Dermis microvascular lymphatic vessel endothelial cell (primary cell): ENCODE data around the gene RORC. TPM values are rescaled to one million over a fixed set of nuclear protein-coding genes. Genes with fewer than 3 reads are reported as not detected.

Source experiments
- DNase-seq, 2 donors: peaks; one replicate each; pipeline versions ENCODE4 v3.0.0 to v3.0.0-alpha.2; 2010; ENCODE audit warnings: low read depth in 2 of 2
- total RNA-seq: library from RNA; depleted of rRNA; stranded (reverse); fragments of >200 nt; gene quantifications from 2 replicates; pipeline ENCODE4 v1.2.1, GENCODE V29; 2014

Gene RORC
- total RNA-seq, 1 donor from 2014 or later = not detected

DNA sequence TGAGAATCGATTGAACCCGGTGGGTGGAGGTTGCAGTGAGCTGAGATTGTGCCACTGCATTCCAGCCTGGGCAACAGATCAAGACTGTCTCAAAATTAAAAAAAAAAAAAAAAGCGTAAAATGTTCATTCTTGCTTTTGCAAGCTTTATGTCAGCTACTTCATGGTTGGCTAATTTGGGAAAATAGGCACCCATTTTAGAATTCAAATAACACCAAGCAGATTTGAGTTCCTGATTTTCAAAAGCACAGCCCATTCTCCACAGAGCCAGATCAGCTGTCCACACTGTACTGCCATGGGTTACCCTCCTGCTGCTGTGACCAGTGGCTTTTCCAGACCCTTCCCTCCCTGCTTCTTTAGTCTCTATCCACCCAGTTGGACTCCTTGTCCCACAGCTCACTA, 17.5 kb upstream of the RORC start:
- DNase-seq = no peak

- DNase-seq = peak; percentile 90 to 94
These were observed 16.4 kb upstream of the RORC start for GRCh38 chr1:151847867-151848596.

DNA sequence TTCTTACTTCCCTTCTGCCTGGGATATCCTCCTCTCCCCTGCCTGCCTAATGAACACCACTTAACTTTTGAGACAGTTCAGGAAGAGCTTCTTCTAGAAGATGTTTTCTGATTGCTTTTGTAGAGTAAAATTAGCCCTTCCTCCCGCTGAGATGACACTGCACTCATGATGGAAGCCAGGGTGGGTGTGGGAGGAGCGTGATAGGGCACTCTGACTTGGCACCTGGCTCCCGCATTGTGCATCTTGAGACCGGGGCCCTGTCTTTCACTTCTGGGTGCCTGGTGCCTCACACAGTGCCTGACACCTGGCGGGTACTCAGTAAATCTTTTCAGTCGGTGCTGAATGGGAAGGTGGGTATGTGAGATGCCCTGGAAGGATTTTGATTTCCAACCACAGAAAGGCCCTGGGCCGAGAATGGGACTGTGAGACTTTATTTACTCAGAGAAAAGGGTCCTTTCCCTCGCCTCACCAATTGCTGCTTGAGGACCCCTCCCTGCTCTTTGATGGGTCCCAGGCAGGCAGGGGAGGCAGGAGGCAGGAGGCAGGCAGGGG, 15.2 kb upstream of the RORC start:
- DNase-seq = no peak

DNA sequence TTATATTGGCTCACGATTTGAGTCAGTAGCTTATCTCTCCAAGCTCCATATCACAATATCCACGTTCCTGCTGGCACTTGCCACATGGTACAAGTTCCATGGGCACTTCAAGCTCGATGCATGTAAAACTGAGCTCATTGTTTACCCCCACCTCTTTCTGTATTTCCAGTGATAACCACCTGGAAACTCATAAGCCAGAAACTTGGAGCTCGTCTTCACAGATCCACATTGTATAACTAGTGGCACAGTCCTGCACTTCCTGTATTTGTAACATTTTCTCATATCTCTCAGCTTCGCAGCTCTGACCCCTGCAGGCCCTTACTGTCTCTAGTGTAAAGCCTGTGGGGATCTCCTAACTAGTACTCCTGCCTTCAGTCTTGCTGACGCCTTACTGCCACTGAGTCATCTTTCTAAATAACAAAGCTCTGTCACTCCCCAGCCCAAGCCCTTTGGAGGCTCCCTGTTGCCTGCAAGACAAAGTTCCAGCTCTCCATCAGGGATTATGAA, 14.5 kb upstream of the RORC start:
- peak in 1 of 2 donors; percentile 74 for DNase-seq

- DNase-seq = no peak
These were observed 11.8 kb upstream of the RORC start for GRCh38 chr1:151843398-151843797.

DNA sequence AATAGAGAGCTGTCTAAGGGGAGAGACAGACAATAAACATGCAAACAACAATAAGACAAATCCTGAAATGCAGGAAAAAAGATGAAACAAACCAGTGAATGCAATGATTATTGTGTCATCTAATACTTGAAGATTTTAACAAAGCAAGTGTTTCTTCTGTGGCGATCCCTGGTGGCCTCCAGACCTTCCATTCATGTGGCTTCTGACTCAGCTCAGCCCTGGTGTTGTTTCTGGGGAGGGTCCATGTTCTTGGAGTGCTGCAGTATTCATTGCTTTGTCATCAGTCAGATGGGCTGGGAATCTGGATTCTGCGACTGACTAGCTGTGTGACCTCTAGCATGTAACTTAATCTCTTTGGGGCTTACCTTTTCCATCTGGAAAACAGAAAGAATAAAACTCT, 9.5 kb upstream of the RORC start:
- DNase-seq = peak in 1 of 2 donors; percentile 73

DNA sequence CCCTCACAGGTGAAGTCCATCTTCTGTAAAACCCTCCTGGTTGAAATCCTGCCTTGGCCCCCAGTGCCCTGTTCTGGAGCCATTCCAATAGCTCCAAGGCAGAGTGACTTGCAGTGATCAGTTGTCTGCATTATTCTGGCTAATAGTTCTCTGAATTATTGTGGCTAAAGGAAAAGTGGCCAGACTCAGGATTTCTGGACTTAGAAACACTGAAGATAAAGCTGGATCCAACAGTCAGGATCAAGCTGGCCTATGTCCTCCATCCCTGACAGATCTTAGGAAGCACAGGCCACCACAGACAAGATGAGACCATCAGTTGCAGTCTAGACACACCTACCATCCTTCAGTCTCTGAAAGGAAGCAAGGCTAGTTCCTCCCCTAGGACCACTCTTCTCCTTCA, 8.8 kb upstream of the RORC start:
- no peak for DNase-seq

DNA sequence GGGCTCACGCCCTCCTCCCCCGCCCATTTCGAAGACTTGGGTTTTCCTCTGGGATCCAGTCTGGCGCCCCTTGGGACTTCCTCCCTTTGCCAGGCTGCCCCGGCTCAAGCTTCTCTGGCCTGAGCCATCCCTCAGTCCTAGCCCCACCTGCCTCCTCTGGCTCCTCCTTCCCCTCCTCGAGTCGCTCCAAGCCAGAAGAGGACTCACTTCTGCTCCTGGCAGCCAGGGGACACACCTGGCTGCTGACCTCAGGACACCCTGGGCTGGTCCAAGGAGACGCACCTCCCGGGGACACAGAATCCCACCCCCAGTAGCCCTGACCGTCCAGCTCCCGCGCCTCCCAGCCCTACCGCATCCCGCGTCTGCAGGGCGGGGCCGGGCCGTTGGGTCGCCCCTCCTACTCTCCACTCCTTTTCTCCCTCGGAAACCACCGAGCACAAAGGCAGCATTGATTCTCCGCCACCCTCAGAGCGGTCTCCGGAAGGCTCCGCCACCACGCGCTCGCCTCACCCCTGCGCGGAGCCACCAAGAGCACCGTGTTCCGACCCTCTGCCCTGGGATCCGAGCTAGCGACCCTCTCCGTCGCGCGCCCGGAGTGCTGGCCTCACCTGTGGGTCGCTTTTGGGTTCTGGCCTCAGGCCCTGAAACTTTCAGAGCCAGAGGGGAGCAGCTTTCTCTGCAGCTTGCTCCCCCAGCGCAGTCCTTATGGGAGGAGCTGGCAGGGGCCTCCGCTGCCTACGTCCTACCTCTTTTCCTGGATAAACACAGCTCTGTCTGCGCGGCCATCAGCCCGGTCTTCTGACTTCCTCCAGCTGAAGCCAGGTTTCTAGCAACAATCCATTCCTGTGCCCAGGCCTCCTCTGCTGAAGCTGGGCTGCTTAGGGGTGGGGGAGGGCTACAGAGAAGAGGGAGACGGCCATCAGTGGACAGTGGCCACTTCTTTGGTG, 8.1 kb upstream of the RORC start, which contains the start of gene C2CD4D:
TSS of gene C2CD4D (minus strand) at position 364 of the 947 bp plus-strand sequence. CDS start 831 bp downstream, outside the sequence.
- peak in 1 of 2 donors; percentile 80 for DNase-seq

DNA sequence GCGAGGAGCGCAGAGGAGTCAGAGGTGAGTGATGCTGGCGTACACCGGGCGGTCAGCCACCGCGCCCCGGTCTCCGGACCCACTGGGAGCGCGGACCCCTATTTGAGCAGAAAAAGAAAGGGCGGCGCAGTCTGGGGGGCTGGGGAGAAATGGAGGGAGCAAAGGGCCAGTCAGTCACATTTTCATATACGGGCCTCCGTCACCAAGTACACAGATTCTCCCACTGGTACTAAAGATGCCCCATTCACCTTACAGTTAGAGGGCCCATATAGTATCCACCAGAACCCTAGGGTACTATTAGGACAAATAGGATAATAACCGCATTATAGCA, 7.4 kb upstream of the RORC start:
- no peak for DNase-seq

GRCh38 chr1:151838222-151839081, 6.8 kb upstream of the RORC start:
- DNase-seq = no peak

- no peak for DNase-seq
These were observed 6.3 kb upstream of the RORC start for GRCh38 chr1:151837884-151838221.

GRCh38 chr1:151837197-151837596, 5.6 kb upstream of the RORC start:
- DNase-seq = no peak

GRCh38 chr1:151835596-151835995, 4.0 kb upstream of the RORC start:
- no peak for DNase-seq

DNA sequence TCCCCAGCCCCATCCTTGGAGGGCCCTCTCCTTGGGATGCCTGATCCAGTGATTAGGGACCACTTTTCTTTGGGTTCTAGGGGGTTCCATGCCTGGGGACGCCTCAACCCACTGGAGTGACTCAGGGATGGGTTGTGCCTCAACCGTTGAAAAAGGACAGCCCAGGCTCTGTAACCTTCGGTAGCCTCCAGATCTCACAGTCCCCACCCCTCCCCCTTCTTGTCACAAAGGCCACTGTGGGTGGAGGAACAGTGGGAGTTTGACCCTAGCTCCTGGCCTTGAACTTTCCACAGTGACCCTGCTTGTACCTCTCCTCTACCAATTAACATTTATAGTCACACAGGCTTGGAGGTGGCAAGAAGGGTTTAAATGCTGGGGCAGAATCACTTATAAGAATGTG, 2.6 kb upstream of the RORC start:
- no peak for DNase-seq

GRCh38 chr1:151833172-151833900, 1.7 kb upstream of the RORC start:
- DNase-seq = no peak

- no peak for DNase-seq
These were observed 847 bp upstream of the RORC start for GRCh38 chr1:151832318-151832980.

- DNase-seq = no peak
These were observed 378 bp downstream of the RORC start for GRCh38 chr1:151831256-151831591.

DNA sequence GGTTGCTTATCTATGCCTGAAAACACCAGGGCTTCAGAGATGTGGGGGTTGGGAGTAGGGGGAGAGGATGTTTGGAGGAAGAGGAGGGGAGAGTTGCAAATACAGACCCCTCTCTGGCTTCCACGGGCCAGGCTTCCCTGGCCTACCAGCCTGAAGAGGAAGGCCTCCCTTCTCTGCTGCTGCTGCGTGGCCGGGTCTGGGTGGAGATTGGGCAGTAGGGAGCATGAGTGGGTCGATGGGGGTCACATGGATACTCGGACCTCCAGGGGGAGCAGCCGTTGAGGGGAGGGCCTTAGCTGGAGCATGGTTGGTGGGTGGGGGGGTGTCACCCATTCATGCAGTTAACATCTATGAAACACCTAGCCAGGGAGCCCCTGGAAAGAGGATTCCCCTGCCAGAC, 1.5 kb downstream of the RORC start:
- DNase-seq = no peak

GRCh38 chr1:151829352-151830046, 2.1 kb downstream of the RORC start:
- DNase-seq = no peak

DNA sequence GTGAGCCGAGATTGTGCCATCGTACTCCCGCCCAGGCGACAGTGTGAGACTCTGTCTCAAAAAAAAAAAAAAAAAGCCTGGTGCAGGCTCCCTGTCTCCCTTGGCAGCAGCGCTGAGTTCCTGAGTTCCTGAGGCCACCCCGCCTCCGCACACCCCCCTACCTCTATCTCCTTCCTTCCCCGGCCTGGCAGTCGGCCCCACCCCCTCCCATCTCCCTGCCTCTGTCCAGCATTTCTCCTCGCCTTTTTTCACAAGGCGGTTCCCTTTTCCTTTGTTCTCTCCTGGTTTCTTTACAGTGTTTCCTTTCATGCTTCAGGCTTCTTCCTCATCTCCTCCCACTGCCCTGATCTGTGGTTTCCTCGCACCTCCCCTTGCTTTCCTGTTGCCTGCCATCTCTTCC, 2.7 kb downstream of the RORC start:
- peak in 1 of 2 donors; percentile 49 for DNase-seq
